HG03097 (cell line): ENCODE results near the gene OR52H1.

Source experiments
- ATAC-seq: cut with Tn5 transposase; IDR thresholded peaks from one replicate; pipeline ENCODE4 v1.9.1; 2021; ENCODE audit not compliant: unreplicated experiment, low FRiP score

The OR52H1 gene

DNA sequence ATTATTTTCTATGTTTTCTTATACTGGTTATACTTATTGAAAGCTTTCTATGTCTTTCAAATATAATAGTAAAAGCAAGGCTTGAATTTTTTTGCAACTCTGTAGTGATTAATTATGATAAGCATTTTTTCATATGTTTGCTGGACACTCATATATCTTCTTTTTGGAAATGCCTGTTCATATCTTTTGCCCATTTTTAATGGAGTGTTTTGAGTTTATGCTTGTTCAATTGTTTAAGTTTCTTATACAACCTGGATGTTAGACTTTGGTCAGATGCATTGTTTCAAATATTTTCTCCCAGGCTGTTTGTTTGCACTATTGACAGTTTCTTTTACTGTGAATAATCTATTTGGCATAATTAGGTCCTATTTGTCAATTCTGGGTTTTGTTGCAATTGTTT lies 11.9 kb downstream of the OR52H1 start:
- no peak for ATAC-seq

DNA sequence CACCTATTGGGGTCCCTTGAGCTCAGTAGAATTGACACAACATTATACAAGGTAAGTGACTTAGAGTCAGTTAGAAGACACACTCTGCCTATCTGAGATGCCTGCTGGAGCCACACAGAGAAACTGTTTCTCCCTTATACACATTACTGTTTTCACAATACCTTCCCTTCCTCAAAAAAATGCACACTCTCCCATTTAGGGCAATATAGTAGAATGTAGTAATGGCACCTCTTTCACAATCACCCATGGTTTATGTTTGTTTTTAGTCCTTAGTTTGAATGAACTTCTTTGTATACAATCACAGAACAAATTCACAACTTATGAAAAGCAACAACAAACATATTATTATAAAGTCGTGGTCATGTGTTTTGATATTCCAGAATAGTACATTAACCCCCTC lies 14.3 kb downstream of the OR52H1 start:
- no peak for ATAC-seq

DNA sequence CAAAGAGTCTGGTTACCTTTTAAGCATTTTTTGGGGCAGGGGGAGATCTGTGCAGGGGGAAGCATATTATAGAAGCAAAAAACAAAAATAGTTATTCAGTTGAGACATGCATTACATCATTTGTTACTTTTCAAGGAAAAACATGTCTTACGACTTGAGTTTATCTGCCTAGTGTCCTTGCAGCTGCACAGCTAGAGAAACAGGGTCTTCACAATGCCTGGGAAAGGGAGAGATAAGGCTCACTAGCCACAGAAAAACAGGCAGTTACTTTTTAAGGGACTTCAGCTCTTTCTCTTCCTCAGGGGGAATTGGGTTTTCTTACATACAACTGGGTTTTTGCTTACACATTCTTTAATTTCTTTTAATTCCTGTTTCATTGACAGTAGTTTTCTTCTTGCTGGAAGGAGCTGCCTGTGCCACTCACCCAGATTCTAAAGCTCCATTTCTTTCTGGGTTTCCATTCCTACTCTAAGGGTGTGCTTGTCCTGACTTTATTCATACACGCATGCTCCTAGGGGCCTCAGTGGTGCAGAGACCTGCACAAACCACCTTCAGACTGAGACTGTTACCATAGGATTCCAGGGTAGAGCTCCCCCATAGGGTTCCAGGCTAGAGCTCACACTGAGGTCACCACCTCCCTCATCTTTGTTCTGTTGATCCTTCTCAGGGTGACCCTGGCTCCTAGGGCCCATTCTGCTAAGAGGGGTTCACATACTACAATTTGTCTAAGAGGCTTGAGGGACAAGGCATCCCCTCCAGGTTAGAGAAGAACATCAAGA lies 17.1 kb downstream of the OR52H1 start:
- ATAC-seq = no peak

DNA sequence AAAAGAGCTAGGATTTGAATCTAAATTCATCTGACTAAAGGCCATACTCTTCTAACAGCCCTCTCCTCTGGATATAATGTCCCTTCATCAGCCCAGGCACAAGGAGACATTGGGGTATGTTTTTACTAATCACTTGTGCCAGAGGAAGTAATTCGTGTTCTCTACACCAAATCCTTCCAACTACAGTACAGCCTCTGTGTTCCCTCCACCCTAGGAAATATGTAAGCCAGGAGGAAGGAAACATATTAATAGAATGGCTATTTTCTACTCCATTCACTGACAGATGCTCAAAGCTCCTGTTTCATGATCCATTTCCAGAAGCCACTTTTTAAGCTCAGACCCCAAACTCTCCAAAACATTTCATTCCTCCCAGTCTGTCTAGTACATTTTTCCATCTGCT lies 19.8 kb downstream of the OR52H1 start:
- ATAC-seq = no peak

DNA sequence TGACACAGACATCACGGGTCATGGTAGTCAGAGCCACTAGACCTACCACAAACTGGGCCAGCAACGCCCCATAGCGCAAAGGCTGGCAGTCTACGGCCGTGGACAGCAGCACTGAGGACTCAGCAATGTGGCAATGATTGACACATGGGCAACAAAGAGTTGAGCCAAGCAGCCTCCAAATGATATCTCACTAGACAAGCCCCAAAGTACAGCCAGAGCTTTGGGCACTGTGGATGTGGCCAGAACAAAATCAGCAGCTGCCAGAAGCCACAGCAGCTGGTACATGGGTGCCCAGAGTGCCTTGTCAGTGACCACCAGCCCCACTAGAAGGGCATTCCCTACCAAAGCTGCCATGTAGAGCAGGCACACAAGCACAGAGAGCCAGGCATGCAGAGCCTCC lies 20.6 kb downstream of the OR52H1 start:
- ATAC-seq = no peak

DNA sequence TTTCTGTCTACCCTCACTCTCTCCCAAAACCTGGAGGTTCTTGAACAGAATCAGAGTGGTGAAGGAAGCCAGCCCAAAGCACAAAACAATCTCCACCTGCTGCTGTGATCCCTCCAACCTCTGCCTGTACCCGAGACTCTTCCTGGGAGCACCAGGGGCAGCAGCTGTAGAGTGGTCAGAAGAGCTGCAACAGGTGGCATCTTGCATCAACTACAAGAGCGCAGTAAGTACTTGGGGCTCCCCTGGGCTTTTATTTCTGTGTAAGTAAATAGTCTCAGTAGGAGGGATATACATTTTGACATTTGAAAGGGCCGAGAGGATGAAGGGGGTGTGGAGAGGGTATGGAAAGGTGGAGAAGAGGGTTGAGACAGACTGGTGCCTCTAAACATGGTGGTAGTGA lies 23.6 kb downstream of the OR52H1 start:
- no peak for ATAC-seq

DNA sequence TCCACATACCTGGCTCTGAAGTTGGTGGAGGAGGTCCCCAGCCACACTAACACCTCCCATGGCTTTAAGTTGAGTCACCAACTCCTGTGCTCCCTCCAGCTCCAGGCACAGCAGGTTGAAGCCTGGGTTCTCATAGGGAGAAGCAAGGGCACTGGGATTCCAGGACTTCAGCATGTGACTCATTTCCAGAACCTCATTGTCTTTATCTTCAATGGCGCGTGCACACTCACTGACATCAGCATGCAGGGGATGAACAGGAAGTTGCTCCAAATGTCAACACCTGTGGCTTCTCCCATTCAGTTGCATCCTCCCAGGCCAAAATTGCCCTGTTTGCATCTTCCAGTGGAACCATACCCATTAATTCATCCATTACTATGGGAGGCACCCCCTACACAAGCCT lies 26.0 kb downstream of the OR52H1 start:
- no peak for ATAC-seq

DNA sequence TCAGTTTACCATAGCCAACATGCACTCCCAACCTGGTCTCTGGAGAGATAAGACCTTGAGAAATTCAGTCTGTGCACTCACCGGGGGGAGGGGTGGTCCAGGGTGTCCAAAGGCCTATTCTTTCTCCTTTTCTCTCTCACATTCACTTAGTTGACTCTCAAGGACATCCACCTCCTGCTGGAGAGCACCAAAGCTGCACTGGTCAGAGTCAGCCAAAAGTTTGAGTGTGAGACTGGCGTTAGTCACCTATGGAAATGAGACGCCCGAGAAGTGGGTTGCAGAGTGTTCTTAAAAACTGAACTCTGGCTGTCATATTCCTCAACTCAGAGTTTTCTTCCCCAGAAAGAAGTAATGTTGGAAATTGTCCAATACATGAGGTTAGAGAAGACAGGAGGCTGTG lies 26.8 kb downstream of the OR52H1 start:
- ATAC-seq = no peak

DNA sequence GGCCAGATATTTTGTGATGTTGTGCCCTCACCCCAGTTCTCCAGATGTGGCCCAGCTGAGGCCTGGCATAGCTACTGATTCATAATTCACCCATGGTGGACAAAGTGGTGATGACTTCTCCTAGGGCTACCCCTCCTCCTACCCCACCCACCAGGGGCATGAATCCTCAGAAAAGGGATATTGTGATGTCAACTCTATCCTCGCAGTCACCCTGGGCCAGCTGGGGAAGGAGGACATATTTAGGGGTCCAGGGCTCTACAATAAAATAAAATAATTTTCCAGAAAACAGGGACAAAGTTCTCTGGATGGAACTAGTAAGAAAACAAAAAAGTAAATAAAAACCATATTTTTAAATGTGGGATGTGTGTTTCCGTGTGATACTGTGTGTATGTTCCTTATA lies 31.7 kb downstream of the OR52H1 start, which contains the start of gene UBQLNL:
Gene UBQLNL (minus strand): TSS at position 101 of the 400 bp plus-strand sequence. CDS start 258 bp downstream, outside the sequence.
- no peak for ATAC-seq

DNA sequence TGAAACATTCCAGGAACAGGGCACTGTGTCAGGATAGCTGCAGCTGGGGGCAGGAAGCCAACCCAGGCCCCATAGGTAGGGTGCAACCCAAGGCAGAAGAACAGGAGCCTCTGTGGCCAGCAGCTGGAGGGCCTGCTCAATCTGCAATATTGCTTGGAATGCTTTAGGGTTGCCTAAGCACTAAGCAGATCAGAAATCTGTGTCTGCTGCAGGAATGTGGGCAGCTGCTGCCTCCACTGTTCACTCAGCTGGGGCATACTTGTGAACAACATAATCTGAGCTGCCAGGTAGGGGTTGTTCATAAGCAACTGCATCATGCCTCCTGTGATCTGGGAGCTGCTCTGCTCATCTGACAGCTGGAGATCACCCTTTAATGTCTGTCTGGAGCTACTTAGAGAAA lies 33.5 kb downstream of the OR52H1 start:
- ATAC-seq = no peak

DNA sequence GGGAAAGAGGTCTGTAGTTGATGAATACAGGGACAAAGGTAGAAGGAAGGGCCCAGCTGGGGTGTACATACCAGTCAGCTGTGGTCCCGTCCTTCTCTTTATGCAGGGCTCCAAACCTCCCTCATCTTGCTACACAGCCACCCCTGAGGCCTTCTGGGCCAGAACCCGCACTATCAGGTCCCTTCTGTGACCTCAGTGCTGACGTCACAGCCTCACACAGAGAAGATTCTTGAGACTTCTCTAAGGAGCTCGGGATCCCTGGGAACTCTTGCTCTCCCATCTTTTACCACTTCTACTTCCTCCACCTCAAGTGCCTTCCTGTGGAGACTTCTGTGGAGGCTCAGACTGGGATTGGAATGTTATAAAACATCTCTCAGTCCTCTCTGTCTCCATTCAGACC lies 38.5 kb downstream of the OR52H1 start, which contains the start of gene UBQLN3:
Gene UBQLN3 (minus strand): TSS at position 155 of the 400 bp plus-strand sequence. CDS start 399 bp downstream, outside the sequence.
- no peak for ATAC-seq

DNA sequence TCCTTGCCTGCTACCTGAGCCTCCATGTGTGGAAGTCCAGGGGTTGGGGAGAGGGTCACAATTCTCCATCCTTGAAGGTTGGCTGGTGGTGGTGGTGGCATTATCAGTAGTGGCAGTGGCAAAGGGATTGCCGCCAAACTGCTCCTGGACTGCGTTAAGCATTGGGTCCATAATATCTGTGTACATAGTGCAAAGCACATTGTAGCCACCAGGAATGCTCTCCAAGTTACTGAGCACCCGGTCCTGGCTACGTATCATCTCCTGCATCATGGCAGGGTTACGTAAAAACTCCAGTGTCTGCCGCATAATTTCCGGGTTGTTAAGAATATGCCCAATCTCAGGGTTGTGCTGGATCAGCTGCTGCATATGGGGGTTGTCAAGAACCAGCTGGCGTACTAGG lies 39.7 kb downstream of the OR52H1 start:
- ATAC-seq = no peak

DNA sequence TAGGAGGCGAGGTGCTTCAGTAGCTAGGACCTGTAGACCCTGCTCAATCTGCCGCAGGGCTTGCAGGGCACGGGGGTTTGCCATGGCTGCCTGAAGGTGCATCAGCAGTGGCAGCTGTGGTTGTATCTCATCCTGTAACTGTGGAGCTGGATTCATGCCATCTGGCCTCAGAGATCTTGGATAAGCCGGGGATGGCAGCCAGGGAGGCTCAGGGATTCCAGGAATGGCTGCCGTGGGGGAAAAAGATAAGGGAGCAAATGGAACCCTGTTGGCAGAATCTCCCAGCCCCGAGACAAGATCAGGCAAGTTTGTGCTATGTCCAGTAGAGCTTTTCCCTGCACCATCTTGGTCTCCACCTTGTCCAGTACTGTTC lies 40.4 kb downstream of the OR52H1 start:
- ATAC-seq = no peak

DNA sequence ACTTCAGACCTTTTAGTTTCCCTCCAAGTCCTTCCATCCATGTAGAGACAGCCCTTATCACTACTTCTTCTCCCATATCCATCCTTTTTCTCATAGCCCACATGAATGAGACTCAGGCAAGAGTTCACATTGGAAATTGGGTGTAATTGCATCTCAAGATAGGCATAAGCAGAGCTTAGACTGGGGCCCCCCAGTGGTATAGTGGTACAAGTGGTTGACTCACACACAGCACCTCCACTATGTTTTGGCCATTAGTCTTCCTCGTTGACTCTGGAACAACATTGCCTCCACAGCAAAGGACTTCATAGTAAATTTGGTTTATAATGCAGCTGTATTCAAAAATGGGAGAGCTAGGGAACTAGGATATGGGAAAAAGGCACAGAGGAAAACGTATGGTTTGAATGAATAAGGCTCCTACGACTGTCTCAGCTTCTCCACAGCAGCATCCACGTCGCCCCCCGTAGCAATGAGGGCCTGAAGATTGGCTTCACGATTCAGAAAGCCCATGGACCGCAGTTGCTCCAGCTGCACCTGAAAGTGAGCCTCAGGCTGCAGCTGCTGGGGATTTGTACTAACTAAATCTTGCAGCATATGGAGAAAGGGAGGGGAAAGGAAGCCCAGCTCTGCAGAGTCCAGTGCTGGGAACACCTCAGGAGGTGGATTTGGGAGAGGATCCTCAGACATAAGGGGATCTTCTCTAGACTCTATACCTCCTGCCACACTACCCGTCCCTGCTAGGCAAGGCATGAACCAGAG lies 41.0 kb downstream of the OR52H1 start:
- ATAC-seq = no peak

DNA sequence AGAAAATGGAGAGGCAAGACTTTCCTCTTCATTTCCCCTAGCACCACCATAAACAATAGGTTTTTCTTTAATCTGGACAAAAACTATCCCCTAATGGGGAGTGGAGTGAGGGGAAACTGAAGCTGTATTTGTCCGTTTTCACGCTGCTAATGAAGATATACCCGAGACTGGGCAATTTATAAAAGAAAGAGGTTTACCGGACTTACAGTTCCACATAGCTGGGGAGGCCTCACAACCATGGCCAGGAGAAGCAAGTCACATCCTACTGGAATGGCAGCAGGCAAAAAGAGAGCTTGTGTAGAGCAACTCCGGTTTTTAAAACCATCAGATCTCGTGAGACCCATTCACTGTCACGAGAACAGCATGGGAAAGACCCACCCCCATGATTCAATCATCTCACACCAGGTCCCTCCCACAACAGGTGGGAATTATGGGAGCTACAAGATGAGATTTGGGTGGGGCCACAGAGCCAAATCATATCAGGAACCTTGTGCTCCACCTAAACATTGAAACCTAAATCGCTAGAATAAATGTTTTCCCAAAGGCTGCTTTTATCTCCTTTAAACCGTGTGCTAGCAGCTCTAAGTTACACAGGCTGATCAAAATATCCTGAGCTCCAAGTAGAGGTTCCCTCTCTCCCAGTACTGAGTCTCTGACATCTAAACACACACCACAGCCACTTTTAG lies 42.8 kb downstream of the OR52H1 start:
- no peak for ATAC-seq

DNA sequence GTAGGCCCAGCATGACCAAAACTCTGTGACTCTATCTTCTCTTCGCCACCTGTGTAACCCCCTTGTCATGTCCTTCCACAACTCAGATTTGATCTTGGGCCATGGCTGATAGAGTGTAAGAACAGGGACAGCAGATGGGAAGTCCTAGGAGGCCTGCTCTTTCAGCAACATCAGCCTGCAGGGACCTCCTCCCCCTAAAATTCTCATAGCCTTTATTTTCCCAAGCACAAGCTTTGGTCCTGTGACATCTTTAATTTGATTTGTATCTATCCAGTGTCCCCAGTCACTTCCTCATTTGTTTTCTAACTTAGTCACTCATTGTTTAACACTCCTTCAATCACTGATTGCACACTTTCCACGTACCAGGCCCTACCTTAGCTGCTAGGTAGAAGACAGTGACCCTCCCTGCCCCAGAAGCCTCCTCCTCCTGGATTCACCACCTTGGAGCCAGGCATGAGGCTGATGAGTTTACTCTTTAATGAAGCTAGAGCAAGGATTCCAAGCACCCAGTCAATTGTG lies 43.9 kb downstream of the OR52H1 start:
- ATAC-seq = no peak

DNA sequence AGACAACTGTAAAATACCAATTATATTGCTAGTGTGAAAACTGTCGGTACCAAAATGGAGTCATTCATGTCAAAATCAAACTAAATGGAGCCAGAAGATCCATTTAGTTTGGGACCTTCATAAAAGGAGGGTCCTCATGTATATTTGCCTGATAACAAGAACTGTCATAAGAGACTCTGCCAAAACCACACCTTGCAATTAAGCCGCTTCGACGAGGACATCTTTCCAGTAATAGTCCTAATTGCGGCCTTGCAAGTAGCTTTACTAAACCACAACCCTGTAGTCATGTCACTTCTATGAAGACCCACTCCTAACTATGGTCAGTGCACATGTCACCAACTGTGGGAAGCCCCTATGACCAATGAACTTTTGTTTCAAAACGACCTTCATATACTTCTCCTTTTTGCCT lies 47.9 kb downstream of the OR52H1 start:
- ATAC-seq = no peak

DNA sequence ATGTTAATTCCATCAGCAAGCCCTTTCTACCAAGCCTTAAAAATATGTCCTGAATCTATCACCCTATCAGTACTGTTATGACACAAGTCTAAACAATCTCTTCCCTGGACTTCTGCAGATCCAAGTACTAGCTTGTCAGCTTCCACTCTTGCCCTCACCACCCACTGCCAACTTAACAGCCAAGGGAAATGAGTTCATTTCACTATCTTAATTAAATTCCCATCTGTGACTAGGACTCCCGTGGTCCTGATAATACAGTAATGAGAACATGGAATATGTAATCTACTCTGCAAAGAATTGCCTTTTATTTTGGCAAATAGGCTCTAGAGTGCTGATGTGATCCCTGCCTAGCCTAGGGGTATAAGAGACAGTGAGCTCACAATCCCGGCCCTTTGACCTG lies 48.7 kb downstream of the OR52H1 start:
- no peak for ATAC-seq
